ENCODE data around the gene MISFA. TPM values are rescaled to one million over a fixed set of nuclear protein-coding genes. Genes with fewer than 3 reads are reported as not detected.

The MISFA gene
- 0.43 and 0.78 TPM in 2 replicates for total RNA-seq

GRCh38 chr11:18599739-18600230 is at the start of gene MISFA:
TSS of gene MISFA (plus strand) at chr11:18599789. CDS start at chr11:18599929, 140 bp downstream.

GRCh38 chr11:18588297-18589252 is 11.0 kb upstream of the MISFA start, which contains the start of gene UEVLD:
TSS of gene UEVLD (minus strand) at chr11:18588734. CDS start at chr11:18588654, 80 bp downstream.

GRCh38 chr11:18634140-18635032 is 34.8 kb downstream of the MISFA start, which contains the start of gene SPTY2D1:
TSS of gene SPTY2D1 (minus strand) at chr11:18634342. CDS start at chr11:18634257, 85 bp downstream.

Other genes with a start within 250 kb of the MISFA start
- 1,508 and 1,519 TPM in 2 replicates for gene LDHA, start 205.2 kb upstream of the MISFA start, total RNA-seq
- not detected in 2 replicates for gene LDHC, start 187.5 kb upstream of the MISFA start, total RNA-seq
- not detected in 2 replicates for gene LDHAL6A, start 143.9 kb upstream of the MISFA start, total RNA-seq
- gene TSG101, start 72.8 kb upstream of the MISFA start, total RNA-seq, result 58.8 and 75.6 TPM in 2 replicates
- 29.5 and 32.9 TPM in 2 replicates for gene UEVLD, start 11.1 kb upstream of the MISFA start, total RNA-seq
- gene SPTY2D1, start 34.6 kb downstream of the MISFA start, total RNA-seq, result 22.6 and 24.6 TPM in 2 replicates
- 1.4 and 1.6 TPM in 2 replicates for gene TMEM86A, start 99.0 kb downstream of the MISFA start, total RNA-seq
- not detected in 2 replicates for gene IGSF22, start 126.4 kb downstream of the MISFA start, total RNA-seq
- gene PTPN5, start 192.0 kb downstream of the MISFA start, total RNA-seq, result not detected in 2 replicates